AG04449 (cell line): ENCODE data around the gene MTUS2.

Source experiments
- CTCF ChIA-PET: fragments of 350-600 bp; formaldehyde crosslinking; extraction: SDS; loops from one replicate; lab custom pipeline; 2021; ENCODE audit warnings: antibody characterized with exemption; lab: Yijun Ruan, JAX
- POLR2A ChIA-PET: fragments of 400-600, 350-600 bp; formaldehyde crosslinking; extraction: SDS; loops from one replicate; lab custom pipeline; 2020; ENCODE audit warnings: antibody characterized with exemption, inconsistent platforms; lab: Yijun Ruan, JAX
- DNase-seq: peaks from one replicate; pipeline ENCODE4 v3.0.0-alpha.2; 2010; ENCODE audit warnings: low read depth, low spot score
- H3K4me3 ChIP-seq: 2 replicates; pipeline ENCODE4 v1.5.1; 2011; ENCODE audit warnings: low read depth, mild to moderate bottlenecking, control low read depth, low read length
- TF ChIP-seq, protein P1 (sequence below): IDR thresholded peaks from one replicate; pipeline ENCODE4 v1.5.1; 2011; ENCODE audit warnings: mild to moderate bottlenecking, moderate library complexity, low read length, control low read depth, inconsistent platforms; ENCODE audit not compliant: insufficient read depth; ENCODE audit errors: missing control alignments

MTUS2 gene

DNA sequence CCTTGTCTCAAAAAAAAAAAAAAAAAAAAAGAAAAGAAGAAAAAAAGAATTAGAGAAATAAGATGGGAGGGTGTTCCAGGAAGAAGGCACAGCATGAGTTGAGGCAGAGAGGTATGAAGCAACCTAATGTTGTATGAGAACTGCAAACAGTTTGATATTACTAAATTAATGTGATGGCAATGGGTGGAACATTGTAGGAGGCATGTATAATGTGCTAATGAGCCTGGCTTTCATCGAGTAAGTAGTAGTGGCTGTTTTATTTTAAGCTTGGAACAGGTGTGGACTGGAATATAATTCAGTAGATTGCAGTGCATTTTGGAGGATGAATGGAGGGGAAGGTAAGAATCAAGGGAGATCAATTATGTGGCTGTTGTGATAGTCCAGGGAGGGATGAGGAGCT, 156.1 kb downstream of the MTUS2 start:
- DNase-seq, result no peak
- CTCF ChIA-PET, result no interaction called here
- no peak overlapping the region for H3K4me3 ChIP-seq
- TF ChIP-seq, protein P1, sequence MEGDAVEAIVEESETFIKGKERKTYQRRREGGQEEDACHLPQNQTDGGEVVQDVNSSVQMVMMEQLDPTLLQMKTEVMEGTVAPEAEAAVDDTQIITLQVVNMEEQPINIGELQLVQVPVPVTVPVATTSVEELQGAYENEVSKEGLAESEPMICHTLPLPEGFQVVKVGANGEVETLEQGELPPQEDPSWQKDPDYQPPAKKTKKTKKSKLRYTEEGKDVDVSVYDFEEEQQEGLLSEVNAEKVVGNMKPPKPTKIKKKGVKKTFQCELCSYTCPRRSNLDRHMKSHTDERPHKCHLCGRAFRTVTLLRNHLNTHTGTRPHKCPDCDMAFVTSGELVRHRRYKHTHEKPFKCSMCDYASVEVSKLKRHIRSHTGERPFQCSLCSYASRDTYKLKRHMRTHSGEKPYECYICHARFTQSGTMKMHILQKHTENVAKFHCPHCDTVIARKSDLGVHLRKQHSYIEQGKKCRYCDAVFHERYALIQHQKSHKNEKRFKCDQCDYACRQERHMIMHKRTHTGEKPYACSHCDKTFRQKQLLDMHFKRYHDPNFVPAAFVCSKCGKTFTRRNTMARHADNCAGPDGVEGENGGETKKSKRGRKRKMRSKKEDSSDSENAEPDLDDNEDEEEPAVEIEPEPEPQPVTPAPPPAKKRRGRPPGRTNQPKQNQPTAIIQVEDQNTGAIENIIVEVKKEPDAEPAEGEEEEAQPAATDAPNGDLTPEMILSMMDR, result no peak
- POLR2A ChIA-PET, result no interaction called here

DNA sequence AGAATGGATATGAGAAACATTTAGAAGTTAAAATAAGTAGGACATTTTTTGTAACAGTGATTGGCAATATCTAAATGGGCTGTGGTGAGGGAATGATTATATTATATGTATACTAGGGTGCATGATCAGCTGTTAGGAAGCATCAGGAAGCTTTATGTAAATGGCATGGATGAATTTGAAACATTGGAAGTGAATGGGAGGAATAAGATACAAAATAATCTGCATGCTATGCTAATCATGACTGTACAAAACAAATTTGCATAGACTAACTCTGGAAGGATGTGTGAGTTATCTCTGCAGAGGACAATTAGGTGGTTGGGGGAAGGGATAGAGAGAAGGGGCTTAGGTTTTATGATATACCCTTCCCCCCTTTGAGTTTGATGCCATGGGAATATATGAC, 156.5 kb downstream of the MTUS2 start:
- H3K4me3 ChIP-seq, result no peak overlapping the region
- ChIA-PET CTCF (no interaction called here), POLR2A (no interaction called here)
- no peak for DNase-seq
- TF ChIP-seq, protein P1, result no peak

DNA sequence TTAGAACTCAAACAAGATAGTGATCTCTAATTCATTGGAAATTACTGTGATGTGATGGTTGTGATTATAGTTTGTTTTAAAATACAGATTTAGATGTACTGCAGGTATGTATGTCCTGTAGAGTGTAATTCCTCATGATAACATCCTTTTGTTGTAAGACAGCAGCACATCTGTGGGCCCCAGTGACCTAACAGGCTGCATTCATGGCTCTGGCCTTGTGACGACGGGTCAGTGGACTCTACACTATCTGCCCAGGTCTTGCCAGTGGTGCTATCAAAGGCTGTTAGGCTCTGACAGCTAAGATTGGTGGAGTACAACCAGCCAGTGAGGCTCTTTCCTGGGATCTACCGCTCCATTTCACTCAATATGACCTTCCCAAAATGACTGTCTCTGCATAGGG, 158.4 kb downstream of the MTUS2 start:
- TF ChIP-seq, protein P1, result no peak

GRCh38 chr13:28981530-28981929, 161.4 kb downstream of the MTUS2 start:
- ChIA-PET POLR2A (no interaction called here), CTCF (no interaction called here)
- TF ChIP-seq, protein P1, result no peak
- no peak overlapping the region for H3K4me3 ChIP-seq
- DNase-seq, result no peak

More for the DNA sequence above, 158.4 kb downstream of the MTUS2 start:
- CTCF ChIA-PET, result no interaction called here
- POLR2A ChIA-PET, result no interaction called here
- DNase-seq, result no peak
- H3K4me3 ChIP-seq, result no peak overlapping the region

- ChIA-PET POLR2A (no interaction called here), CTCF (no interaction called here)
- H3K4me3 ChIP-seq, result no peak overlapping the region
- TF ChIP-seq, protein P1, result no peak
- DNase-seq, result no peak
Measured at GRCh38 chr13:28983641-28984040, 163.5 kb downstream of the MTUS2 start.

DNA sequence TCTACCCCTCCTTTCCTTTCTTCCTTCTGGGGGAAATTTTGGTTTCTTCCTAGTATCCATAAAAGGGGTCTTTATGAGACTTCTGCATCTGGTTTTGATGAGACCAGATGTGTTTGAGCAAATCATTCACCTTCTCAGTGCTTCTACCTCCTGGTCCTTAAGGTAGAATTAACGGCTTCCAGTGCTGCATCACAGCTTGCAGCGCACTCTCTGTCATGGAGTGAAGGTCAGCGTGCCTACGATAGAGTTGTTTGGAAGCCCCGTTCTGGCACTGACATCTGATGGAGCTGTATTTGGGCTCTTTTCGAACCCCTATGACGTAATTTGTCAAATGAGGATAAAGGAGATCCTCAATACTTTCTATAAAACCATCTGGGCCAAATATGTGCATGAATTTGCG, 164.2 kb downstream of the MTUS2 start:
- DNase-seq, result no peak
- H3K4me3 ChIP-seq, result no peak overlapping the region
- ChIA-PET POLR2A (no interaction called here), CTCF (no interaction called here)
- TF ChIP-seq, protein P1, result no peak
